GM19328 (cell line): ENCODE measurements around the gene CCNB3.

Experiments
- ATAC-seq: cut with Tn5 transposase; IDR thresholded peaks from one replicate; pipeline ENCODE4 v1.9.1; 2021; ENCODE audit warnings: mild to moderate bottlenecking, moderate library complexity; ENCODE audit not compliant: unreplicated experiment

CCNB3 gene

GRCh38 chrX:50372966-50373365 is 168.4 kb downstream of the CCNB3 start:
- no peak for ATAC-seq

- ATAC-seq: no peak
These were observed 171.1 kb downstream of the CCNB3 start for GRCh38 chrX:50375481-50376267.

- ATAC-seq: no peak
These were observed 177.3 kb downstream of the CCNB3 start for GRCh38 chrX:50381729-50382415.

GRCh38 chrX:50386520-50386919 is 182.0 kb downstream of the CCNB3 start:
- no peak for ATAC-seq

- no peak for ATAC-seq
These were observed 189.3 kb downstream of the CCNB3 start for GRCh38 chrX:50393902-50394301.
